ENCODE results near the gene NTNG2. TPM values are rescaled to one million over a fixed set of nuclear protein-coding genes. Genes with fewer than 3 reads are reported as not detected.

NTNG2 gene
- total RNA-seq, 2 experiments from 2014 or later: 2.2 to 2.4 TPM

DNA sequence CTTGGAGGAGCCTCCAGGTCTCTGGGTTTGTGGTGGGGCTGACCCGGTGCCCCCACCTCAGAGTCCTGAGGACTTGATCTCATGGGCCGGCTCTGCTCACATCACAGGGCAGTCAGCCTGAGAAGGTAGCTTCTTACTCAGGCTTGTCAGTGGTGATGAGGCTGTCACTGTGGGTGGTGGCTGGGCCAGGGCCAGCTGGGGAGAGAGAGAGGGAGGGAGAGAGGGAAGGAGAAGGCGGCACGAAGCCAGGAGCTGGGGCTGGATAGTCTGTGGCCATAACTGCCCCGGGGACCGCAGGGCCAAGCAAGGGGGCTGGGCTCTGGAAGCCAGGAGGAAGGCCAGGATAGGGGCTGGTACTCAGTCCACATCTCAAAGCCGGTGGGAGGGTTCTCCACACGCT lies 6.5 kb downstream of the NTNG2 start:
- no peaks in the 10 kb centered on the region for H3K4me1 Mint-ChIP-seq (ENCODE audit: low read depth)
- H3K36me3 Mint-ChIP-seq (ENCODE audit: low read depth): no peaks in the 10 kb centered on the region
- TF ChIP-seq, protein P1, sequence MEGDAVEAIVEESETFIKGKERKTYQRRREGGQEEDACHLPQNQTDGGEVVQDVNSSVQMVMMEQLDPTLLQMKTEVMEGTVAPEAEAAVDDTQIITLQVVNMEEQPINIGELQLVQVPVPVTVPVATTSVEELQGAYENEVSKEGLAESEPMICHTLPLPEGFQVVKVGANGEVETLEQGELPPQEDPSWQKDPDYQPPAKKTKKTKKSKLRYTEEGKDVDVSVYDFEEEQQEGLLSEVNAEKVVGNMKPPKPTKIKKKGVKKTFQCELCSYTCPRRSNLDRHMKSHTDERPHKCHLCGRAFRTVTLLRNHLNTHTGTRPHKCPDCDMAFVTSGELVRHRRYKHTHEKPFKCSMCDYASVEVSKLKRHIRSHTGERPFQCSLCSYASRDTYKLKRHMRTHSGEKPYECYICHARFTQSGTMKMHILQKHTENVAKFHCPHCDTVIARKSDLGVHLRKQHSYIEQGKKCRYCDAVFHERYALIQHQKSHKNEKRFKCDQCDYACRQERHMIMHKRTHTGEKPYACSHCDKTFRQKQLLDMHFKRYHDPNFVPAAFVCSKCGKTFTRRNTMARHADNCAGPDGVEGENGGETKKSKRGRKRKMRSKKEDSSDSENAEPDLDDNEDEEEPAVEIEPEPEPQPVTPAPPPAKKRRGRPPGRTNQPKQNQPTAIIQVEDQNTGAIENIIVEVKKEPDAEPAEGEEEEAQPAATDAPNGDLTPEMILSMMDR (IDR thresholded peaks at IDR 0.05): no peak
- ChIA-PET CTCF (interaction anchor here (0.6 to 11.1 kb wide), 9 partner anchors 8 to 413 kb away, joined by 3 to 193 read pairs (median 3); no protein-coding TSS in a partner anchor), POLR2A (no interaction called here)
- DNase-seq (no peak), ATAC-seq (no peak)
- no peaks in the 10 kb centered on the region for H3K9me3 Mint-ChIP-seq
- peaks cover 31% of the 10 kb centered on the region for H3K27me3 Mint-ChIP-seq
- intact Hi-C loops (cut with micrococcal nuclease): no loop called here
- no peak overlapping the region for H3K4me3 Mint-ChIP-seq
- H3K27ac Mint-ChIP-seq: no peak overlapping the region

DNA sequence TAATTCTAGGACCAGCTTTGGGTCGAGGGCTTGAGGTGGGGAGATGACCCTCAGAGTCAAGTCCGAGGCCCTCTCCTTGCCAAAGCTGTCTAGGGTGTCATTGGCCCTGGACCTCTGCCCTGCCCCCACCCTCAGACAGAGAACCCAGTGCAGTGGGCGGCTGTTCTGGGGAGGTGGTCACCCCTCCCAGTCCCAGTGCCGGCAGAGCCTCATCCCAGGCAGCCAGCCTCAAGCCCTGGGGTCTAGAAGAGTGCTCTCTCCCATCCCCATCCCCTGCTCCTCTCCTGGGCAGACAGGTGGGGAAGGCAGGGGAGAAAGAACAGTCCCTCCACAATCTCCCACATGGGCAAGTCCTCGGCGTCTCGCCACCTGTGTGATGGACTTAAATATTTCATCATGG lies 7.0 kb downstream of the NTNG2 start:
- POLR2A ChIA-PET: no interaction called here

DNA sequence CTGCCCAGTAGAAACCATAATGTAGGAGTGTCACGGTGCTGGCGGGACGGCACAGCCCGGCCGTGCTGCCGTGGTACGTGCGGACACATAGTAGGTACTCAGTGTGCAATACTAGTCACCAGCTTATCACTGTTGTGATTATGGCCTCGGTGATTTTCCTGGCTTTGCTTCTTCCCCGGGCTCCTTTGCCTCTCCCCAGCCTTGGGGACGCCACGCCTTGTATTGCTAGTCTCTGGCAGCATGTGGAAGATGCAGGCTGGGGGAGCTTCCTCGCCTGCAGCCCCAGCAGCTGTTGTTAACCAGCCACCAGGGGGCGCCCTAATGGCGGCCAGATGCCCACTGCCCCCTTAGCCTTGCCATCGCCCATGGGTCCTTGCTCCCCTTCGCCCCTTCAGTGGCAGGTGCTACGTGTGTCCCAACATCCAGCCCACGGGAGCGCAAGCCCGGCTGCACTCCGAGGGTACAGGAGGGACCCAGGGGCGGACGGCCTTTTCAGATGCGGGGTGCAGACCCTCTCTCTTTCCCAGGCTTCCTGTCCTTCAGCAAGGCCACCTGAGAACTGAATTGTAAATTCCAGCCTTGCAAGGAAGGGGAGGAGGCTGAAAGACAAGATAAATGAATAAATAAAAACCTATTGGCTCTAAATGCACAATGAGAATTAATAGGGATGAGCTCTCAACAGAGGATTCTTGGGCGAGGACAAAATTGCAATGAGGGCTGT lies 8.0 kb downstream of the NTNG2 start:
- POLR2A ChIA-PET: no interaction called here
- CTCF ChIA-PET: interaction anchor here (0.6 to 11.1 kb wide), 28 partner anchors 12 to 956 kb away, joined by 3 to 193 read pairs (median 4); no protein-coding TSS in a partner anchor
- TF ChIP-seq, protein P1 (IDR thresholded peaks at IDR 0.05): peak; percentile 96

More for the DNA sequence above, 7.0 kb downstream of the NTNG2 start:
- H3K27ac Mint-ChIP-seq: no peak overlapping the region
- peaks cover 28% of the 10 kb centered on the region for H3K27me3 Mint-ChIP-seq
- no peak for DNase-seq
- intact Hi-C loops (cut with micrococcal nuclease): no loop called here
- no peak overlapping the region for H3K4me3 Mint-ChIP-seq
- H3K9me3 Mint-ChIP-seq: no peaks in the 10 kb centered on the region
- H3K4me1 Mint-ChIP-seq (ENCODE audit: low read depth): no peaks in the 10 kb centered on the region
- CTCF ChIA-PET: interaction anchor here (0.9 to 11.1 kb wide), 8 partner anchors 9 to 410 kb away, joined by 3 to 193 read pairs (median 4); no protein-coding TSS in a partner anchor
- ATAC-seq: no peak
- no peaks in the 10 kb centered on the region for H3K36me3 Mint-ChIP-seq (ENCODE audit: low read depth)
- TF ChIP-seq, protein P1 (IDR thresholded peaks at IDR 0.05): no peak

DNA sequence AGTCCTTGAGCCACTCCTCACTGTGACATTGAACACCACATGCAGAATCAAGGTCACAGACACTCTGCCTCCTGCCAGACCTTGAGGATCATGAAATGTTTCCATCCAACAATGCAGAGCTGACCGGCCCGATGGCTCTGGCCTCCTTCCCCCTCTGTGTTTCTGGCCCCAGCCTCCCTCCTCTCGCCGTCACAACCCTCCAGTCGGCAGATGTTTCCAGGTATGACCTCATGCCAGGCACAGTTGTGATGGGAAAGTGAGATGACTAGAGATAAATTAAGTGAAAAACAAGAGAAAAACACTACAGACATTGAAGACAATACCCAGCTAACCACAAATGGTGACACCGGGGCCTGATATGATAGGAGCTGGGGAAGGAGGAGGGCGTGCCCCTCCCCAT lies 9.8 kb downstream of the NTNG2 start:
- no peaks in the 10 kb centered on the region for H3K4me1 Mint-ChIP-seq (ENCODE audit: low read depth)
- ATAC-seq (no peak), DNase-seq (no peak)
- TF ChIP-seq, protein P1 (IDR thresholded peaks at IDR 0.05): no peak
- no peak overlapping the region for H3K27ac Mint-ChIP-seq
- H3K27me3 Mint-ChIP-seq: peaks cover 4% of the 10 kb centered on the region
- no peak overlapping the region for H3K4me3 Mint-ChIP-seq
- ChIA-PET POLR2A (interaction anchor here (1.4 kb wide), 1 partner anchor 65 kb away, joined by 3 read pairs; no protein-coding TSS in a partner anchor), CTCF (interaction anchor here (1.1 to 11.1 kb wide), 9 partner anchors 14 to 409 kb away, joined by 3 to 193 read pairs (median 4); no protein-coding TSS in a partner anchor)
- no peaks in the 10 kb centered on the region for H3K9me3 Mint-ChIP-seq
- intact Hi-C loops (cut with micrococcal nuclease): loop anchor here (5.0 kb wide), 1 partner anchor 66 kb away; no protein-coding TSS in a partner anchor
- H3K36me3 Mint-ChIP-seq (ENCODE audit: low read depth): no peaks in the 10 kb centered on the region

More for the DNA sequence above, 8.0 kb downstream of the NTNG2 start:
- Mint-ChIP-seq H3K4me3 (no peak overlapping the region), H3K9me3 (no peaks in the 10 kb centered on the region), H3K27ac (no peak overlapping the region), H3K27me3 (peaks cover 21% of the 10 kb centered on the region), H3K36me3 (ENCODE audit: low read depth) (no peaks in the 10 kb centered on the region), H3K4me1 (ENCODE audit: low read depth) (no peaks in the 10 kb centered on the region)
- DNase-seq: peak; percentile 72
- ATAC-seq: peak; percentile 77
- intact Hi-C loops (cut with micrococcal nuclease): loop anchor here (5.0 kb wide), 1 partner anchor 67 kb away; no protein-coding TSS in a partner anchor

DNA sequence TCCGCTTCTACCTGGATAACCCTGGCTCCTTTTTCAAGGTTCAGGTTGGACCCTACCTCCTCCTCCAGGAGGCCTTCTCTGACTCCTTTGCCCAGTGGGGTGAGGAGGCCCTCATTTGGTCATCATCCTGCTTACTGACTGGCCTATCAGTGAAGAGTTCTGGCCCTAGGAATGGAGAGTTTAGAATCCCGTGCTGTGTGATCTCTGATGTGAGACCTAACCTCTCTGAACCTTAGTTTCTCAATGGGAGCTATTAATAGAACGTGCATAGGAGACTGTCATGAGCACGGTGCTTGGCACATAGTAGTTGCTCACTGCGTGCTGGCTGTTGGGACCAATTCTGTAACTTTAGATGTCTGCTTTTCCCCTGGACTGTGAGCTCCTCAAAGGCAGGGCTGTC lies 10.3 kb downstream of the NTNG2 start:
- POLR2A ChIA-PET: interaction anchor here (1.4 kb wide), 1 partner anchor 64 kb away, joined by 3 read pairs; no protein-coding TSS in a partner anchor
- intact Hi-C loops (cut with micrococcal nuclease): loop anchor here (5.0 kb wide), 1 partner anchor 65 kb away; no protein-coding TSS in a partner anchor
- TF ChIP-seq, protein P1 (IDR thresholded peaks at IDR 0.05): no peak
- H3K4me1 Mint-ChIP-seq (ENCODE audit: low read depth): no peaks in the 10 kb centered on the region
- no peak overlapping the region for H3K27ac Mint-ChIP-seq
- CTCF ChIA-PET: interaction anchor here (1.1 to 11.1 kb wide), 5 partner anchors 43 to 409 kb away, joined by 3 to 193 read pairs (median 4); no protein-coding TSS in a partner anchor
- H3K9me3 Mint-ChIP-seq: no peaks in the 10 kb centered on the region
- peaks cover 1% of the 10 kb centered on the region for H3K27me3 Mint-ChIP-seq
- H3K36me3 Mint-ChIP-seq (ENCODE audit: low read depth): no peaks in the 10 kb centered on the region
- ATAC-seq (no peak), DNase-seq (no peak)
- no peak overlapping the region for H3K4me3 Mint-ChIP-seq
